Measurements from ENCODE around the gene WHRN. TPM values are rescaled to one million over a fixed set of nuclear protein-coding genes. Genes with fewer than 3 reads are reported as not detected.

The WHRN gene
- total RNA-seq, 1 experiment from 2014 or later: 1.4 TPM

DNA sequence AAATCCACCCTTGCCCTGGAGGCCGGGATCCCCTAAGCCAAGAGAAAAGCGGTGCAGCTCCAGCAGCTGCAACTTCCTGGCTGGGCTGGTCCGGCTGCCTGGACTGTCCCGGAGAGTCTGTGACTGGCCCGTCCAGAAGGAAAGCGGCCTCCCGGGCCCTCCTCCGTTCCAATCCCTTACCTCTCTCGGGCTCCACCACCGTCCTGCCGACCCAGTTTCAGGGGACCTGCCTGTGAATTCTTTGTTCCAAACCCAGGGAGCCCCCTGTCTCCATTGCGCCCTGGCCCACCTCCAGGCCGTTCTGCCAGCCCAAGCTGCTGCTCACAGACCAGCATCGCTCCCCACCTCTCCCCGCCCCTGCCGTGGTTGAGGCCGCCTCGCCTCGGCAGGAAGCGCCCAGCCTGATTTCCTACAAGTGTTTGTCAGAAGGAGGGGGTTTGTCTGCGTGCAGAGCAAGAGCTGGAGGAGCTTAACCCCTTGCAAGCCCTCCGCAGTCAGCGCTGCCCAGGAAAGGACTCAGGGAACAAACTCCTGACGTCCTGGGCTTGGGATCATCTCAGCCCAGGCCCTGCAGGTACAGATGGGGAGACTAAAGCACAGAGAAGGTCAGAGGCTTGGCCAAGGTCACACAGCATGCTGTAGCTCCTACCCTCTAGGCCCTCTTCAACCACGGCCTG, 117.5 kb downstream of the WHRN start, which contains the start of gene AKNA:
TSS of gene AKNA (minus strand) at position 303 of the 677 bp plus-strand sequence. CDS start 6,649 bp downstream, outside the sequence.
- no TSS peak for BruUV-seq (replicated peaks)
- ChIA-PET CTCF (interaction anchor here (0.6 kb wide), 1 partner anchor 18 kb away, joined by 4 read pairs; no protein-coding TSS in a partner anchor), POLR2A (no interaction called here)
- H3K9me3 ChIP-seq: no peaks in the 10 kb centered on the region
- H3K4me3 Mint-ChIP-seq (ENCODE audit: unreplicated experiment): no peak within 1 kb of the TSS
- H3K36me3 Mint-ChIP-seq (ENCODE audit: insufficient read depth, unreplicated experiment): no peaks in the 10 kb centered on the region
- peaks cover 5% of the 10 kb centered on the region for H3K4me1 Mint-ChIP-seq (ENCODE audit: low read depth, unreplicated experiment)
- H3K27me3 Mint-ChIP-seq (ENCODE audit: insufficient read depth, unreplicated experiment): no peaks in the 10 kb centered on the region
- no peaks in the 10 kb centered on the region for H3K9me3 Mint-ChIP-seq (ENCODE audit: unreplicated experiment)
- TF ChIP-seq, protein P1, sequence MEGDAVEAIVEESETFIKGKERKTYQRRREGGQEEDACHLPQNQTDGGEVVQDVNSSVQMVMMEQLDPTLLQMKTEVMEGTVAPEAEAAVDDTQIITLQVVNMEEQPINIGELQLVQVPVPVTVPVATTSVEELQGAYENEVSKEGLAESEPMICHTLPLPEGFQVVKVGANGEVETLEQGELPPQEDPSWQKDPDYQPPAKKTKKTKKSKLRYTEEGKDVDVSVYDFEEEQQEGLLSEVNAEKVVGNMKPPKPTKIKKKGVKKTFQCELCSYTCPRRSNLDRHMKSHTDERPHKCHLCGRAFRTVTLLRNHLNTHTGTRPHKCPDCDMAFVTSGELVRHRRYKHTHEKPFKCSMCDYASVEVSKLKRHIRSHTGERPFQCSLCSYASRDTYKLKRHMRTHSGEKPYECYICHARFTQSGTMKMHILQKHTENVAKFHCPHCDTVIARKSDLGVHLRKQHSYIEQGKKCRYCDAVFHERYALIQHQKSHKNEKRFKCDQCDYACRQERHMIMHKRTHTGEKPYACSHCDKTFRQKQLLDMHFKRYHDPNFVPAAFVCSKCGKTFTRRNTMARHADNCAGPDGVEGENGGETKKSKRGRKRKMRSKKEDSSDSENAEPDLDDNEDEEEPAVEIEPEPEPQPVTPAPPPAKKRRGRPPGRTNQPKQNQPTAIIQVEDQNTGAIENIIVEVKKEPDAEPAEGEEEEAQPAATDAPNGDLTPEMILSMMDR (IDR thresholded peaks at IDR 0.05; ENCODE audit: insufficient read depth in 1 of 2, low read depth in 1 of 2, low read length in 1 of 2, severe bottlenecking in 1 of 2, unreplicated experiment in 1 of 2): no peak
- no peak for DNase-seq
- intact Hi-C loops (cut with micrococcal nuclease; ENCODE audit: unreplicated experiment): no loop called here
- H3K27me3 ChIP-seq (replicated peaks; ENCODE audit: control insufficient read depth, insufficient read depth, low read length): no peaks in the 10 kb centered on the region
- H3K36me3 ChIP-seq (ENCODE audit: control insufficient read depth, insufficient read depth, low read length): no peaks in the 10 kb centered on the region
- peaks cover 7% of the 10 kb centered on the region for H3K4me1 ChIP-seq
- peak within 1 kb of the TSS; percentile 45 for H3K27ac Mint-ChIP-seq (ENCODE audit: unreplicated experiment)
- H3K4me3 ChIP-seq (ENCODE audit: low read depth, low read length): 0 out of 2 replicates have a peak within 1 kb of the TSS, but pooled peaks have one; percentile 4

DNA sequence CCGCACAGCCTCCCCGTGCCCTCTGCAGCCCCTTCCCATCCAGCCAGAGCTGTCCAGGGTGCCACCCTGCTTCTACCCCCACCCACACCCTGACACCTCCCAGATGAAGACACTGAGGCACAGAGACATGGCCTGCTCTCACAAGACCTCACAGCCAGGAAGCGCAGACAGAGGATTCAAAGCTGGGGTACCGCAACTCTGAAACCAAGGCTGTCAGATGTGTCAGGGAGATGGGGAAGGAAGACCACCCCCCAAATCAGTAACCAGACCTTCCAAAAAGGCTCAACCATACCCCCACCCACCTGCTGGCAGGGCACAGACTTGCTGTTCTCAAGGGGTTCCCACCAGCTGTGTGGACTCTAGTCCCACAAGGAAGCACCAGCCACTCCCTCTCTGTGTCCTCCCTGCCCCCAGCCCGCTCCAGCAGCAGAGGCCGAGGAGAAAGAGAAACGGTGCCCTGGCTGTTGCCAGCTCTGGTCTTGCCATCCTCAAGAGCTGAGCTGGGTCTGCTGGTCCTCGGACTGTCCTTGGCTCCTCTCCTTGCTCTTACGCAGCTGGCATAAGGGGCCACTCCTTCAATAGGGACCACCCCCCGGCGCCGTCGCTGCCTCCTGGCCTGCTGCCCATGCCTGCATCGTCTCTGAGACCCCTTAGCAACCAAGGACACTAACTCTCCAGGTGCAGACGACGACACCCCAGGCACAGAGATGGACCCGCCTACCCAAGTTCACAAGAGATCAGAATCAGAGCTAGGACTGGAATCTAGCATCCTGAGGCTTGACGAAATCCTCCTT, 118.2 kb downstream of the WHRN start:
- Mint-ChIP-seq H3K4me3 (ENCODE audit: unreplicated experiment) (no peak overlapping the region), H3K36me3 (ENCODE audit: insufficient read depth, unreplicated experiment) (no peaks in the 10 kb centered on the region), H3K27ac (ENCODE audit: unreplicated experiment) (peak overlapping the region; percentile 45), H3K27me3 (ENCODE audit: insufficient read depth, unreplicated experiment) (no peaks in the 10 kb centered on the region), H3K9me3 (ENCODE audit: unreplicated experiment) (no peaks in the 10 kb centered on the region), H3K4me1 (ENCODE audit: low read depth, unreplicated experiment) (no peaks in the 10 kb centered on the region)
- intact Hi-C loops (cut with micrococcal nuclease; ENCODE audit: unreplicated experiment): no loop called here
- H3K36me3 ChIP-seq (ENCODE audit: control insufficient read depth, insufficient read depth, low read length): no peaks in the 10 kb centered on the region
- ChIA-PET CTCF (interaction anchor here (0.6 kb wide), 1 partner anchor 18 kb away, joined by 4 read pairs; no protein-coding TSS in a partner anchor), POLR2A (no interaction called here)
- no peaks in the 10 kb centered on the region; the same call in 1 of the 2 replicates for H3K4me1 ChIP-seq
- H3K9me3 ChIP-seq: no peaks in the 10 kb centered on the region
- TF ChIP-seq, protein P1 (IDR thresholded peaks at IDR 0.05; ENCODE audit: insufficient read depth in 1 of 2, low read depth in 1 of 2, low read length in 1 of 2, severe bottlenecking in 1 of 2, unreplicated experiment in 1 of 2): no peak
- H3K4me3 ChIP-seq (ENCODE audit: low read depth, low read length): no peak overlapping the region
- H3K27me3 ChIP-seq (replicated peaks; ENCODE audit: control insufficient read depth, insufficient read depth, low read length): no peaks in the 10 kb centered on the region
- no TSS peak for BruUV-seq (replicated peaks)
- DNase-seq: no peak

DNA sequence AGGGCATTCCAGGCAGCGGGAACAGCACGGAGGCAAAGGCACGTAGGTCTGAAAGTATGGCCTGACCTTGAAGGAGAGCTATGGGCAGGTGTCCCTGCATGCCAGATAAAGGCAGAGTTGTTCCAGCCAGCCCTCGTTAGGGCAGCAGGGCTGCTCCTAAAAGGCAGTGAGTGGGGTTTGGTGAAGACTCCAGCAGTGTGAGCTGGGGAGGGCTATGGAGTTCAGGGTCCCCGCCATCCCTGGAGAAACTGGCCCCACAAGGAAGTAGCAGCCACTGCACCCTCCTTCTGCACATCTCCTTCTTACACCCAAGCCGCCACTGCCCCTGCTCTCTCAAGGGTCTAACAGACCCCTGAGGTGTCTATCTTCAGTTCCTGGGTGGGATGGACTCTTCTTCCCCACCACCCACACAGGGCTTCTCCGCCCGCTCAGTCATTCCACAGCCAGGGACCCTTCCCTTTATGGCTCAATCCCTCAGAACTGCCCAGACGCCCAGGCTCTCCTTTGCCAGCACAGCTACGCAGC, 118.8 kb downstream of the WHRN start:
- H3K27ac Mint-ChIP-seq (ENCODE audit: unreplicated experiment): peak overlapping the region; percentile 45

More for the DNA sequence above, 118.8 kb downstream of the WHRN start:
- Mint-ChIP-seq H3K4me3 (ENCODE audit: unreplicated experiment) (no peak overlapping the region), H3K9me3 (ENCODE audit: unreplicated experiment) (no peaks in the 10 kb centered on the region), H3K27me3 (ENCODE audit: insufficient read depth, unreplicated experiment) (no peaks in the 10 kb centered on the region), H3K4me1 (ENCODE audit: low read depth, unreplicated experiment) (no peaks in the 10 kb centered on the region), H3K36me3 (ENCODE audit: insufficient read depth, unreplicated experiment) (no peaks in the 10 kb centered on the region)
- H3K4me1 ChIP-seq: no peaks in the 10 kb centered on the region
- no TSS peak for BruUV-seq (replicated peaks)
- ChIA-PET POLR2A (no interaction called here), CTCF (no interaction called here)
- DNase-seq: no peak
- intact Hi-C loops (cut with micrococcal nuclease; ENCODE audit: unreplicated experiment): no loop called here
- no peaks in the 10 kb centered on the region for H3K9me3 ChIP-seq
- H3K27me3 ChIP-seq (replicated peaks; ENCODE audit: control insufficient read depth, insufficient read depth, low read length): no peaks in the 10 kb centered on the region
- TF ChIP-seq, protein P1 (IDR thresholded peaks at IDR 0.05; ENCODE audit: insufficient read depth in 1 of 2, low read depth in 1 of 2, low read length in 1 of 2, severe bottlenecking in 1 of 2, unreplicated experiment in 1 of 2): no peak
- H3K36me3 ChIP-seq (ENCODE audit: control insufficient read depth, insufficient read depth, low read length): no peaks in the 10 kb centered on the region
- no peak overlapping the region for H3K4me3 ChIP-seq (ENCODE audit: low read depth, low read length)
